Activated CD8-positive, alpha-beta T cell treated with anti-CD3 and anti-CD28 coated beads for 36 hours (primary cell): Measurements from ENCODE around the gene ACAP3. TPM values are rescaled to one million over a fixed set of nuclear protein-coding genes. Genes with fewer than 3 reads are reported as not detected.

Experiments
- ATAC-seq: fragments of 200-7000 bp; cut with Tn5 transposase; one replicate; pipeline ENCODE4 v1.10.0; 2021; ENCODE audit warnings: mild to moderate bottlenecking, moderate library complexity
- CTCF ChIA-PET: fragments of 350-600 bp; sonication (Branson Sonifier 250); formaldehyde crosslinking; loops from one replicate; lab custom pipeline; 2021; ENCODE audit warnings: antibody characterized with exemption; lab: Charles Lee
- POLR2A ChIA-PET: fragments of 350-600 bp; sonication (Branson Sonifier 250); formaldehyde crosslinking; loops from one replicate; lab custom pipeline; 2021; ENCODE audit warnings: antibody characterized with exemption; lab: Charles Lee
- DNase-seq: peaks from one replicate; pipeline ENCODE4 v3.0.0-alpha.2; 2020
- H3K27ac Mint-ChIP-seq: one replicate; pipeline ENCODE4 v1.8.0; 2021; ENCODE audit warnings: mild to moderate bottlenecking, mixed read lengths
- H3K27me3 Mint-ChIP-seq: one replicate; pipeline ENCODE4 v1.8.0; 2021; ENCODE audit warnings: mixed read lengths
- H3K36me3 Mint-ChIP-seq: one replicate; pipeline ENCODE4 v1.8.0; 2021; ENCODE audit warnings: low read depth, mixed read lengths
- H3K4me1 Mint-ChIP-seq: one replicate; pipeline ENCODE4 v1.8.0; 2021; ENCODE audit warnings: low read depth, mixed read lengths
- H3K4me3 Mint-ChIP-seq: one replicate; pipeline ENCODE4 v1.8.0; 2021; ENCODE audit warnings: mild to moderate bottlenecking, moderate library complexity, mixed read lengths
- H3K9me3 Mint-ChIP-seq: one replicate; pipeline ENCODE4 v1.8.0; 2021; ENCODE audit warnings: mixed read lengths
- CTCF ChIP-seq: fragments of 200-600 bp; IDR thresholded peaks from one replicate; pipeline ENCODE4 v1.8.0; 2022; ENCODE audit warnings: antibody characterized with exemption, mild to moderate bottlenecking
- intact Hi-C: fragments of 100-400 bp; cut with micrococcal nuclease; formaldehyde crosslinking; loops from one replicate; pipeline ENCODE4 v1.10.0; 2022
- total RNA-seq, 2 experiments: library from RNA; stranded (reverse); gene quantifications; one replicate each; pipeline ENCODE4 v1.2.3, GENCODE V29; 2021

ACAP3 gene
- total RNA-seq, 2 experiments from 2014 or later: 41.1 to 42.5 TPM

GRCh38 chr1:1291023-1291528, 16.7 kb downstream of the ACAP3 start:
- intact Hi-C loops: no loop called here
- CTCF ChIA-PET: interaction anchor here (1.0 to 3.2 kb wide), 9 partner anchors 9 to 307 kb away, joined by 3 to 37 read pairs (median 7); no protein-coding TSS in a partner anchor
- TF ChIP-seq CTCF: no peak
- DNase-seq: no peak
- H3K9me3 Mint-ChIP-seq: no peaks in the 10 kb centered on the region
- no peaks in the 10 kb centered on the region for H3K27me3 Mint-ChIP-seq
- no peak overlapping the region for H3K4me3 Mint-ChIP-seq
- POLR2A ChIA-PET: interaction anchor here (0.8 kb wide), 1 partner anchor 170 kb away, joined by 3 read pairs; no protein-coding TSS in a partner anchor
- H3K27ac Mint-ChIP-seq: no peak overlapping the region
- no peaks in the 10 kb centered on the region for H3K36me3 Mint-ChIP-seq
- ATAC-seq: no peak
- peaks cover 2% of the 10 kb centered on the region for H3K4me1 Mint-ChIP-seq

GRCh38 chr1:1290238-1290731, 17.4 kb downstream of the ACAP3 start:
- CTCF ChIA-PET: interaction anchor here (0.9 to 3.2 kb wide), 6 partner anchors 12 to 306 kb away, joined by 3 to 37 read pairs (median 10); no protein-coding TSS in a partner anchor
- DNase-seq: peak; percentile 76
- intact Hi-C loops: no loop called here
- no peak overlapping the region for H3K4me3 Mint-ChIP-seq
- H3K9me3 Mint-ChIP-seq: no peaks in the 10 kb centered on the region
- H3K27ac Mint-ChIP-seq: no peak overlapping the region
- no peaks in the 10 kb centered on the region for H3K36me3 Mint-ChIP-seq
- no peaks in the 10 kb centered on the region for H3K27me3 Mint-ChIP-seq
- peak; percentile 36 for TF ChIP-seq CTCF
- POLR2A ChIA-PET: interaction anchor here (0.6 kb wide), 1 partner anchor 333 kb away, joined by 3 read pairs; no protein-coding TSS in a partner anchor
- peak; percentile 71 for ATAC-seq
- peaks cover 2% of the 10 kb centered on the region for H3K4me1 Mint-ChIP-seq

GRCh38 chr1:1287288-1288110, 20.2 kb downstream of the ACAP3 start:
- Mint-ChIP-seq H3K9me3 (no peaks in the 10 kb centered on the region), H3K36me3 (no peaks in the 10 kb centered on the region), H3K4me3 (no peak overlapping the region), H3K27ac (no peak overlapping the region), H3K4me1 (peaks cover 3% of the 10 kb centered on the region), H3K27me3 (no peaks in the 10 kb centered on the region)
- ChIA-PET CTCF (interaction anchor here (1.0 to 1.2 kb wide), 2 partner anchors 8 to 165 kb away, joined by 3 to 4 read pairs; no protein-coding TSS in a partner anchor), POLR2A (interaction anchor here (1.0 to 1.3 kb wide), 2 partner anchors 9 to 12 kb away, joined by 3 read pairs; no protein-coding TSS in a partner anchor)
- DNase-seq: no peak
- no peak for ATAC-seq
- intact Hi-C loops: no loop called here
- TF ChIP-seq CTCF: no peak

GRCh38 chr1:1286313-1287261, 21.1 kb downstream of the ACAP3 start:
- H3K36me3 Mint-ChIP-seq: no peaks in the 10 kb centered on the region
- POLR2A ChIA-PET: interaction anchor here (1.0 to 1.3 kb wide), 2 partner anchors 10 to 11 kb away, joined by 3 read pairs; no protein-coding TSS in a partner anchor
- H3K9me3 Mint-ChIP-seq: no peaks in the 10 kb centered on the region
- intact Hi-C loops: no loop called here
- no peak for TF ChIP-seq CTCF
- CTCF ChIA-PET: interaction anchor here (0.9 to 1.2 kb wide), 3 partner anchors 9 to 164 kb away, joined by 3 to 5 read pairs (median 4); no protein-coding TSS in a partner anchor
- ATAC-seq (no peak), DNase-seq (no peak)
- no peak overlapping the region for H3K27ac Mint-ChIP-seq
- H3K27me3 Mint-ChIP-seq: no peaks in the 10 kb centered on the region
- H3K4me3 Mint-ChIP-seq: no peak overlapping the region
- H3K4me1 Mint-ChIP-seq: peaks cover 2% of the 10 kb centered on the region
